Activated naive CD8-positive, alpha-beta T cell treated with anti-CD3 and anti-CD28 coated beads, Interleukin-2, amount 50 U/mL, for 24 hours (primary cell): ENCODE results near the gene PDCD5.

ENCODE experiments used
- ATAC-seq: fragments of 150-1000 bp; cut with Tn5 transposase; one replicate; pipeline ENCODE4 v1.10.0; 2021
- DNase-seq: peaks from one replicate; pipeline ENCODE4 v3.0.0; 2021
- H3K27ac Mint-ChIP-seq: one replicate; pipeline ENCODE4 v1.8.0; 2021; ENCODE audit warnings: mild to moderate bottlenecking, mixed read lengths
- H3K27me3 Mint-ChIP-seq: one replicate; pipeline ENCODE4 v1.8.0; 2021; ENCODE audit warnings: mixed read lengths
- H3K36me3 Mint-ChIP-seq: one replicate; pipeline ENCODE4 v1.8.0; 2021; ENCODE audit warnings: low read depth, mixed read lengths
- H3K4me1 Mint-ChIP-seq: one replicate; pipeline ENCODE4 v1.8.0; 2021; ENCODE audit warnings: mixed read lengths
- H3K4me3 Mint-ChIP-seq: one replicate; pipeline ENCODE4 v1.8.0; 2021; ENCODE audit warnings: mild to moderate bottlenecking, moderate library complexity, mixed read lengths
- H3K9me3 Mint-ChIP-seq: one replicate; pipeline ENCODE4 v1.8.0; 2021; ENCODE audit warnings: mixed read lengths

PDCD5 gene

DNA sequence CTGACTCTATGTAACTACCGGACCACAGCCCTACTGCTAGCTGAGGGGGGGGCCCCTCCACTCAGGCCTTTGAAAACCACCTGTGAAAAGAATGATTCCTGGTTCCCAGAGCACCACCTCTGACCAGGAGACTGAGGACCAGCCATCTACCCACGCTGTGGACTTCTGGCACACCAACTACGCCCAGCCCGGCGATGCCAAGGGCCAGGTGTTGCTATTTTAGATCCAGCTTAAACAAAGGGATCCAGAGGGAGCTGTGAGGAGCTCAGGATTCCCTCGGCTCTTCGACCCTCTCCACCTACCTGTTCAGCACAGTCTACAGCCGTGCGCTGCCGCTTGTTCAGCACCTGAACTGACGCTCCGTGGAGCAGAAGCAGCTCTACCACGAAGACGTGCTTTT is 23.0 kb downstream of the PDCD5 start:
- Mint-ChIP-seq H3K9me3 (no peaks in the 10 kb centered on the region), H3K4me3 (no peak overlapping the region), H3K36me3 (peaks cover 20% of the 10 kb centered on the region), H3K27ac (no peak overlapping the region), H3K4me1 (peaks cover 10% of the 10 kb centered on the region), H3K27me3 (no peaks in the 10 kb centered on the region)
- DNase-seq = no peak
- no peak for ATAC-seq

DNA sequence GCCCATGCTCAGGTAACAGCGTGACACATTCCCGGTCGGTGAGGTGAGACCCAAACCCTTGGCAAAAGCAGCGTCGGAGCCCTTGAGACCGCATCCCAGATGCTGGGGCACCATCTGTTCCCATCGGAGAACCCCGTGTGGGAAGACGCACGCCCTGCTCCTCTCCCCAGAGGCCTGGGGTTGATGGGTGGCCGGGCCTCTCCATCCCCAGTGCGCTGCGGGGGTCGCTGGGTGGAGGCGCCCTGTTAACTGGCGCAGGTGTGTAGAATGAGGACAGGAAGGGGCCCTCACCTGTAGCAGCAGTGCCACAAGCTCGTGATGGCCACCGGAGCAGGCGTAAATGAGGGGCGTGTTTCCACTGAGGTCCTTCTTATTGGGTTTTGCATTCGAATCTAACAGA is 24.6 kb downstream of the PDCD5 start:
- ATAC-seq (no peak), DNase-seq (no peak)
- no peaks in the 10 kb centered on the region for H3K27me3 Mint-ChIP-seq
- H3K4me3 Mint-ChIP-seq = no peak overlapping the region
- peaks cover 15% of the 10 kb centered on the region for H3K36me3 Mint-ChIP-seq
- H3K27ac Mint-ChIP-seq = no peak overlapping the region
- no peaks in the 10 kb centered on the region for H3K9me3 Mint-ChIP-seq
- H3K4me1 Mint-ChIP-seq = no peaks in the 10 kb centered on the region

DNA sequence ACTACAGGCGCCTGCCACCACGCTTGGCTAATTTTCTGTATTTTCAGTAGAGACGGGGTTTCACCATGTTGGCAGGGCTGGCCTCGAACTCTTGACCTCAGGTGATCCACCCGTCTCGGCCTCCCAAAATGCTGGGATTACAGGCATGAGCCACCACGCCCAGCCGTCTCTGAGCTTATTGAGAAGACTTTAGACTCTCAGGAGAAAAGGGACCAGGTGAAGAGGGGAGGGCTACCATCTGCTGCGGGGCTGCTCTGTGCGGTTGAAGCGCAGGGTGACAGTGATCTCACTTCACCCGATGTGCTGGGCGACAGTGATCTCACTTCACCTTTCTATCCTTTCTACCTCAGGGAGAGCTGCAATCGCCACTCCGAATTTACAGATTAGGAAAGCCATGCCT is 25.3 kb downstream of the PDCD5 start:
- Mint-ChIP-seq H3K27ac (no peak overlapping the region), H3K9me3 (no peaks in the 10 kb centered on the region), H3K36me3 (peaks cover 12% of the 10 kb centered on the region), H3K27me3 (no peaks in the 10 kb centered on the region), H3K4me3 (no peak overlapping the region), H3K4me1 (no peaks in the 10 kb centered on the region)
- DNase-seq (no peak), ATAC-seq (no peak)

DNA sequence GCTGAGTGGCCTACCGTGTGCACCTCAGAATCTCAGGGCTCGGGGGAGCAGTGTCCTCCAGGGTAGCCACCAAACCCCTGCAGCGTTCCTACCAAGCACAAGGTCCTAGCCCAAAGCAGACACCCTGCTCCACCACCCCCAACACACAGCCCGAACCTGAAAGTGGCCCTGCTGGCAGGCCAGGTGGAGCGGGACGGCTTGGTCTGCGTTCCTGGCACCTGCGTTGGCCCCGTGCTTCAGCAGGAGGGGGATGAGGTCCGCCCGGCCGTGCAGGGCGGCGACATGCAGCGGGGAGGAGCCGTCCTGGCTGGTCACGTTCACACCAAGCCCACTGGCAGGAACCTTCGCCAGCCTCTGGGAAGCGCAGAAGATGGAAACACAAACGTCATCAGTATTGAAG is 26.5 kb downstream of the PDCD5 start:
- no peak for ATAC-seq
- H3K36me3 Mint-ChIP-seq = peaks cover 15% of the 10 kb centered on the region

DNA sequence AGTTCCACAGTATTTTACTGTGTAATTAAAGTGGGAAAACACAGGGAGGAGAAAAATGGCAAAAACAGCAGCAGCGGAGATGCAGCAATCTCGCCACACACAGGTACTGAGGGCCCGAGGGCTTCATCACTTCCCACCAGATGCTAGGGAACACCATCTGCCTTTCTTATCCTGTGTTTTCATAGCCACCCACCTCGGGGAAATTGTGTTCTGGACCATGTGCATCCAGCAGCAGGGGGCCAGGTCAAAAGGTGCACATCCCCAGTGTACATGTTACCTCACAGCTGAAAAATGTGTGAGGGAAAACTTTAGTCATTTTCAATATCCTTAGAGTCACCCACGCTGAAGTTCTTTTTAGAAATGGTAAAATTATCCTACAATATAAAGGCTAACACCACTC is 30.2 kb downstream of the PDCD5 start:
- Mint-ChIP-seq H3K27ac (no peak overlapping the region), H3K27me3 (no peaks in the 10 kb centered on the region), H3K9me3 (no peaks in the 10 kb centered on the region), H3K4me3 (no peak overlapping the region), H3K4me1 (no peaks in the 10 kb centered on the region), H3K36me3 (peaks cover 30% of the 10 kb centered on the region)
- DNase-seq = no peak
- ATAC-seq = no peak

More for the DNA sequence above, 26.5 kb downstream of the PDCD5 start:
- no peaks in the 10 kb centered on the region for H3K4me1 Mint-ChIP-seq
- no peaks in the 10 kb centered on the region for H3K9me3 Mint-ChIP-seq
- no peaks in the 10 kb centered on the region for H3K27me3 Mint-ChIP-seq
- no peak for DNase-seq
- H3K27ac Mint-ChIP-seq = no peak overlapping the region
- no peak overlapping the region for H3K4me3 Mint-ChIP-seq

DNA sequence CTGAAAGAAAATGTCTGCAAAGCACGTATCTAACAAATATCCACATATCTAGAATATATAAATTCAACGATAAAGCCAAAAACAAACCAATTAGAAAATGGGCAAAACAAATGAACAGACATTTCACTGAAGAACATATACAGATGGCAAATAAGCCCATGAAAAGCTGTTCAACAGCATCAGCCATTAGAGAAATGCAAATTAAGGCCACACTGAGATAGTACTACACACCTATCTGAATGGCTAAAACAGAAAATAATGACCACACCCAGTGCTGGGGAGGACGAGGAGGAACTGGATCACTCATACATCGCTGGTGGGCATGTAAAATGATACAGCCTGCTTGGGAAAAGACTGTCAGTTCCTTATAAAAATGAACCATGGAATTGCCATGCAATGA is 32.0 kb downstream of the PDCD5 start:
- DNase-seq (no peak), ATAC-seq (no peak)
- Mint-ChIP-seq H3K4me3 (no peak overlapping the region), H3K36me3 (peaks cover 35% of the 10 kb centered on the region), H3K9me3 (no peaks in the 10 kb centered on the region), H3K4me1 (no peaks in the 10 kb centered on the region), H3K27ac (no peak overlapping the region), H3K27me3 (no peaks in the 10 kb centered on the region)

DNA sequence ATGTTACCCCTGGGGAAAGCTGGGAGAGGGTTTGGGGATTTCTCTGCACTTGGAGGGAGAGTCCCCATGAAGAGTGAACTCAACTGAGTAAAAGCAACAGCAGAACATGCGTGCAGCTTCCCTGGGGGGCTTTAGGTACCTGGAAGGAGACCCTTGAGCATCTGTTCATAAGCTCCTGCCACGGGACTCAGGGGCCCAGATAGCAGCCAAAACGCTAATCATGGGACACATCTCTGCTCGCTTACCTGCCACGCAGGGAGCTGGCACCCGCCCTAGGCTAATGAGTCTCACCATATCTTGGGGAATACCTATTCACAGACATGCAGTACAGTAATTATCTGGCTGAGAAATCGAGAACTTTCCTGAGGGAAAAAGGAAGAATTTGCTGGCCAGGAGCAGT is 33.9 kb downstream of the PDCD5 start:
- ATAC-seq = no peak
- H3K36me3 Mint-ChIP-seq = peaks cover 39% of the 10 kb centered on the region
- H3K27me3 Mint-ChIP-seq = no peaks in the 10 kb centered on the region
- DNase-seq = no peak
- H3K4me1 Mint-ChIP-seq = no peaks in the 10 kb centered on the region
- H3K4me3 Mint-ChIP-seq = no peak overlapping the region
- no peak overlapping the region for H3K27ac Mint-ChIP-seq
- H3K9me3 Mint-ChIP-seq = no peaks in the 10 kb centered on the region

DNA sequence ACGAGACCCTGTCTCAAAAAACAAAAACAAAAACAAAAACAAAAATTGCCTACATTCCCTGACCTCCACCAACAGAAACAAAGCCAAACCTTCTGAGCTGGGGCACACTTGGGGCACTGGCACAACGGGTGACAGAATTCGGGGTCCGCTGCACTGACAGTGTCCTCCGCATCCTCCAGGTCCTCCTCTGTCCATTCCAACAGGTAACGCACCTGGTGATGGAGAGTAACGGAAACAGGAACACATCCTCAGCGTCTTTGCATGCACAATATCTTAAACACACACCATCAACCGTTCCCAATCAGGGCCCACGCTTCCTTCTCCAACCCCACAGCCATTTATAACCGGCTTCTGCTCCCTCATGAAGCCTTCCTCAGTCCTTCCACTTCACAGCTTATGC is 34.6 kb downstream of the PDCD5 start:
- Mint-ChIP-seq H3K9me3 (no peaks in the 10 kb centered on the region), H3K27me3 (no peaks in the 10 kb centered on the region), H3K36me3 (peaks cover 39% of the 10 kb centered on the region), H3K4me3 (no peak overlapping the region), H3K4me1 (no peaks in the 10 kb centered on the region), H3K27ac (no peak overlapping the region)
- DNase-seq (no peak), ATAC-seq (no peak)

DNA sequence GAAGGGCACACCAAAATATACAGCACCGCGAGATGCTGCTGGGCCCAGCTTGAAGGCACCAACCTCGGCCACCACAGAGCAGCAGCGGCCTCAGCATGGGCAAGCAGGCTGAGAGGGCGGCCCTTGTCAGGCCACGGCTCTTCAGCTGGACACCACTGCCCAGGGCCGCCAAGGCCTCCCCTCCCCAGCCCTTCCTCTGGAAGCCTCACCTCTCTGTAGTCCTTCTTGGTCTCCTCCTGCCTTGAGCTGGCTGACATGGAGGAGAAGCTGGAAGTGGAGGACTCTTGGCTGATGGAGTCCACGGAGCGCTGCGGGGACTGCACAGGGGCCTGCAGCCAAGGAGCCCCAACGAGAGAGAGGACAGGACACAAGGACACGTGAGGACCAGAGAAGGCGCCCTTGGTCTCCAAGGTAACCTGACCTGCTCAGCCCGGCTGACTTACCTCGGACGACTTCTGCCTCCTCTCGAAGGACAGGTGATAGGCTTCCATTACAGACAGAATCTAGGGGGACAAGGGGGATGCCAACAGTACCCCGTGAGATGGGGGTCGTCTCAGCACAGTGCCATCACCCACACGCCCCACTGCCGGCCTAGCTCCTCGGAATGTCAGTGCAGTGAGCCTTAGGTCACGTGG is 38.2 kb downstream of the PDCD5 start:
- no peak overlapping the region for H3K4me3 Mint-ChIP-seq
- DNase-seq (no peak), ATAC-seq (no peak)
- no peak overlapping the region for H3K27ac Mint-ChIP-seq
- peaks cover 31% of the 10 kb centered on the region for H3K36me3 Mint-ChIP-seq
- H3K9me3 Mint-ChIP-seq = no peaks in the 10 kb centered on the region
- no peaks in the 10 kb centered on the region for H3K4me1 Mint-ChIP-seq
- H3K27me3 Mint-ChIP-seq = no peaks in the 10 kb centered on the region

DNA sequence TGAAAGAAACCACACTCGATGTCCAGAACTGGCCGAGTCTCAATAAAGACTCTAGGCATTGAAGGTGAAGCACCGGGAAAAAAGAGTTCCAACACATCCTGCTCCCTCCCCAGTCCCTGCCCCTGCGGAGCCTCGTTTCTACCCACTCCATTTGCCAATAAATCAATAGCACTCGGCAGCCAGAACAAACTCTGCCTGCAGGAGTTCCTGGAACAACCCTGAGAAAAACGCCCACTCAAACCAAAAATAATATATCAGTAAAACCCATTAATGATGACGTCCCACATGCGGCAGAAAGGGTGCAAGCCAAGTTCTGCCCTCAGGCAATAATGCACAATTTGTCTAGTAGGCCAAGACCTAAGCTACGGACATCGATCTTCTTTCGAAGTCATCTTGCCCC is 41.0 kb downstream of the PDCD5 start:
- Mint-ChIP-seq H3K9me3 (no peaks in the 10 kb centered on the region), H3K27ac (no peak overlapping the region), H3K4me1 (no peaks in the 10 kb centered on the region), H3K27me3 (no peaks in the 10 kb centered on the region), H3K4me3 (no peak overlapping the region), H3K36me3 (peaks cover 23% of the 10 kb centered on the region)
- no peak for DNase-seq
- no peak for ATAC-seq

DNA sequence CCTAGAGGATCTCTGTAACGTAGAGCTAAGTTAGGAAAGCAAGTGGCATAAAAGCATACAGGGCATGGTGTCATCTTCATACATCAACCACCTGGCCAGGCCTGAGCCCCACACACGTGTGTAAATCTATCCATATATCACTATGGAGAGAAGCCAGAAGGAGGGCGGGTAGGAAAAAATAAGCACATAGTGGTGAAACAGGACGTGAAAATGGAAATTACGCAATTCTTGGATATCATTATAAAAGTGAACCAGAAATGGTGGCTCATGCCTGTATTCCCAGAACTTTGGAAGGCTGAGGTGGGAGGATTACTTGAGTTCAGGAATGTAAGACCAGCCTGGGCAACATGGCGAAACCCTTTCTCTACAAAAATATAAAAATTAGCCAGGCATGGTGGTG is 43.4 kb downstream of the PDCD5 start:
- ATAC-seq (no peak), DNase-seq (no peak)
- no peak overlapping the region for H3K27ac Mint-ChIP-seq
- H3K9me3 Mint-ChIP-seq = no peaks in the 10 kb centered on the region
- H3K27me3 Mint-ChIP-seq = no peaks in the 10 kb centered on the region
- H3K4me1 Mint-ChIP-seq = no peaks in the 10 kb centered on the region
- H3K36me3 Mint-ChIP-seq = peaks cover 14% of the 10 kb centered on the region
- no peak overlapping the region for H3K4me3 Mint-ChIP-seq

DNA sequence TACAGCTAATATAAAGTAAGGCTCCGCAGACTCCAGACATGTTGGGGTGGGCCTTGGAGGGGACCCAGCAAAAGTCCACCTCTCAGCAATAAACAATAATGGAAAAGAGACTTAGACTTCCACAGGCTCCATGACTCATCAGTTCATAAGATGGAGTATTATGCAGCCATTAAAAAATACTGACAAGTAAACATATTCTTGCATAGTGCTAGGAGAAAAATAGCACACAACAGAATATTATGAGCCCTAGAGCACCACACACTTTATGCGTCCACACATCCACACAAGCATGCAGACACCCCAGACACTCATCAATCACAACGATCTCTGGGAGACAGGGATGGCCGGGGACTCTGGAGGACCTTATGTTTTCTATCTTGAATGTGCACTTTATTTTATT is 46.0 kb downstream of the PDCD5 start:
- ATAC-seq (no peak), DNase-seq (no peak)
- Mint-ChIP-seq H3K4me1 (no peaks in the 10 kb centered on the region), H3K9me3 (no peaks in the 10 kb centered on the region), H3K27ac (no peak overlapping the region), H3K36me3 (peaks cover 10% of the 10 kb centered on the region), H3K4me3 (no peak overlapping the region), H3K27me3 (no peaks in the 10 kb centered on the region)

DNA sequence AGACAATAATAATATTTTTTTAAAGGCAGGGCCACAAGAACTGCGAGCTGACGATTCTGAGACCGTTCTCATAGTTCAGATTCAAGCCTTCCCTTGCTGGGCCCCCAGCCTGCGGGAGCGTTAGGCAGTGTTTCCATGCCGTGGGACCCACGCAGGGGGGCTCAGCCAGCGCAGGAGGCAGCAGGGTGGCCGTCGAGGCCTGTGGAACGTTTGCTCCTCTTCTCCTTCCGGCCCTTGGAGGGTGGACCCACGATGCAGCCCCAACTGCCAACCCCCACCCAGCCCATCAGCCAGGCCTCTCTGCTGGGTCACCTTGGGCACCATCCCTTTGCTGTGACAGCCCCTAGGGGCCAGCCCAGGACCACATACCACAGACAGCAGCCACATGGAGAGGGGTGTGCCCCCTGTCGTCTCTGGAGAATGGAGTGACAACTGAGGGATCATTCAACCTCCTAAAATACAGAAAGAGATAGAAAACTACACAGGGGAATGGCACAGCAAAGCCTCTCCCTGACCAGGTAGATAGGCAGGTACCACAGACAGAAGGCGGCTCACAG is 46.8 kb downstream of the PDCD5 start:
- H3K4me1 Mint-ChIP-seq = no peaks in the 10 kb centered on the region
- H3K36me3 Mint-ChIP-seq = peaks cover 7% of the 10 kb centered on the region
- H3K9me3 Mint-ChIP-seq = no peaks in the 10 kb centered on the region
- H3K27me3 Mint-ChIP-seq = no peaks in the 10 kb centered on the region
- no peak for DNase-seq
- H3K4me3 Mint-ChIP-seq = no peak overlapping the region
- no peak overlapping the region for H3K27ac Mint-ChIP-seq
- ATAC-seq = no peak

DNA sequence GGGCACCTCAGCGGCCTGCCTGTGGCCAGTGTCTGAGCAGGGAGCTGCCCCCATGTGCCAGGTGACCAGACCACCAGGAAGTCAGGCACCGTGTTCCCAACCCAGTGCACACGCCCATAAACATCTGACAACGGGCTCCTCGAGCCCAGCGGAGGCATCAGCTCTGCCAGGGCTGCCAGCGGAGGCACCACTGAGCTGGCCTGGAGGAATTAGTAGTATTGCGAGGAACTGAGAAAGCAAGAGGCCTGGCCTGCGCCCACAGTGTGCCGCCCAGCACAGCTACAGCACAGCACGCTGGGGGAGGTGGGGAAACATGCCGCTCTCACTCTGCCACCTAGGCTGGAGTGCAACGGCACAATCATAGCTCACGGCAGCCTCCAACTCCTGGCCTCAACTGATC is 49.3 kb downstream of the PDCD5 start:
- DNase-seq = no peak
- no peaks in the 10 kb centered on the region for H3K4me1 Mint-ChIP-seq
- H3K36me3 Mint-ChIP-seq = peaks cover 2% of the 10 kb centered on the region
- H3K27ac Mint-ChIP-seq = no peak overlapping the region
- no peak overlapping the region for H3K4me3 Mint-ChIP-seq
- H3K9me3 Mint-ChIP-seq = no peaks in the 10 kb centered on the region
- ATAC-seq = no peak
- H3K27me3 Mint-ChIP-seq = no peaks in the 10 kb centered on the region

DNA sequence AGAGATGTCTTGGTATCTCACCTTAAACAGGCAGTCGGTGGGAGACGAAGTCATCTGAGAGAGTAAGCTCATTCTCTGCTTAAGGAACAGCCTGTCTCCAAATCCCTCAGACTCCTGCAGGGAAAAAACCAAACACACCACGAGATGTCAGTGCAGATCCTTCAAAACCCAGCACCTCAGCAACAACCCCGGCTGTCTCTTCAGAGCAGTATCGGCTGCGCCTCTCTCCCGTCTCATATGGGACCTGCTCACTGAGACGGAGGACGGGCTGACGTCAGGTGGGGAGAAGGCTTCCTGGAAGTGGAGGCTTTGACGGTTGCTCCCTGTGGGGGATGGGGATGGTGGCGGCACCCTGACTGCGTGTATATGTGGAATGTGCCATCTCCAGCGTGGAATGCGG is 50.4 kb downstream of the PDCD5 start:
- Mint-ChIP-seq H3K36me3 (peaks cover 6% of the 10 kb centered on the region), H3K27me3 (no peaks in the 10 kb centered on the region), H3K4me1 (no peaks in the 10 kb centered on the region), H3K4me3 (no peak overlapping the region), H3K27ac (no peak overlapping the region), H3K9me3 (no peaks in the 10 kb centered on the region)
- ATAC-seq (no peak), DNase-seq (no peak)
